HG02852 (cell line): ENCODE data around the gene C15orf61.

Experiments used
- ATAC-seq: cut with Tn5 transposase; IDR thresholded peaks from one replicate; pipeline ENCODE4 v1.9.1; 2021; ENCODE audit warnings: mild to moderate bottlenecking, moderate library complexity; ENCODE audit not compliant: unreplicated experiment

C15orf61 gene

GRCh38 chr15:67512933-67513714 lies 7.8 kb upstream of the C15orf61 start:
- ATAC-seq = no peak

GRCh38 chr15:67515090-67515489 lies 5.8 kb upstream of the C15orf61 start:
- ATAC-seq = no peak

GRCh38 chr15:67515557-67515956 lies 5.4 kb upstream of the C15orf61 start:
- ATAC-seq = no peak

- no peak for ATAC-seq
These were observed 456 bp upstream of the C15orf61 start for GRCh38 chr15:67520321-67521028.

- no peak for ATAC-seq
These were observed 1.0 kb downstream of the C15orf61 start for GRCh38 chr15:67521783-67522568.

GRCh38 chr15:67523330-67523729 lies 2.4 kb downstream of the C15orf61 start:
- no peak for ATAC-seq

GRCh38 chr15:67524235-67524634 lies 3.3 kb downstream of the C15orf61 start:
- no peak for ATAC-seq

GRCh38 chr15:67528513-67528912 lies 7.6 kb downstream of the C15orf61 start:
- no peak for ATAC-seq

- no peak for ATAC-seq
These were observed 10.5 kb downstream of the C15orf61 start for GRCh38 chr15:67531379-67531914.

GRCh38 chr15:67533873-67534272 lies 12.9 kb downstream of the C15orf61 start:
- no peak for ATAC-seq

GRCh38 chr15:67534360-67534759 lies 13.4 kb downstream of the C15orf61 start:
- no peak for ATAC-seq

- no peak for ATAC-seq
These were observed 16.8 kb downstream of the C15orf61 start for GRCh38 chr15:67537771-67538170.

- peak; percentile 47 for ATAC-seq
These were observed 21.8 kb downstream of the C15orf61 start, which contains the start of gene MAP2K5 for GRCh38 chr15:67542420-67543347. Gene MAP2K5, plus strand, starts transcription at chr15:67542703. Its CDS starts 633 bp downstream, at chr15:67543336.

GRCh38 chr15:67543348-67543718 lies 22.4 kb downstream of the C15orf61 start:
- no peak for ATAC-seq

GRCh38 chr15:67544475-67544874 lies 23.5 kb downstream of the C15orf61 start:
- ATAC-seq = no peak

- ATAC-seq = no peak
These were observed 24.9 kb downstream of the C15orf61 start for GRCh38 chr15:67545864-67546263.

GRCh38 chr15:67547064-67547463 lies 26.1 kb downstream of the C15orf61 start:
- ATAC-seq = no peak

- ATAC-seq = no peak
These were observed 26.9 kb downstream of the C15orf61 start for GRCh38 chr15:67547836-67548235.

GRCh38 chr15:67548236-67548852 lies 27.4 kb downstream of the C15orf61 start:
- no peak for ATAC-seq
